IMR-90 (cell line): ENCODE measurements around the gene THOP1. TPM values are rescaled to one million over a fixed set of nuclear protein-coding genes. Genes with fewer than 3 reads are reported as not detected.

Experiments
- ATAC-seq: fragments of 200-7000 bp; cut with Tn5 transposase; 2 replicates; pipeline ENCODE4 v1.9.1; 2020; ENCODE audit warnings: low read depth, mild to moderate bottlenecking, moderate library complexity
- BruUV-seq: library from RNA; stranded (reverse); fragments of 400-500 nt; replicated peaks from 2 replicates; lab custom pipeline; 2021; lab: Mats Ljungman, UMichigan
- CTCF ChIA-PET: fragments of 300-600 bp; formaldehyde crosslinking; extraction: SDS; loops from one replicate; lab custom pipeline; 2021; ENCODE audit warnings: antibody characterized with exemption; lab: Yijun Ruan, JAX
- POLR2A ChIA-PET: fragments of 300-600 bp; sonication (Branson Sonifier 250); formaldehyde crosslinking; loops from one replicate; lab custom pipeline; 2022; ENCODE audit warnings: antibody characterized with exemption; ENCODE audit not compliant: unreplicated experiment; lab: Charles Lee
- DNase-seq: peaks from one replicate; pipeline ENCODE4 v3.0.0; 2013
- H2AFZ ChIP-seq: replicated peaks from 2 replicates; pipeline ENCODE3; 2013; ENCODE audit warnings: low read length, mild to moderate bottlenecking; ENCODE audit not compliant: poor library complexity
- H2AK5ac ChIP-seq: 2 replicates; pipeline ENCODE4 v1.6.1; 2013; ENCODE audit warnings: low read depth, low read length, inconsistent platforms
- H2AK9ac ChIP-seq: replicated peaks from 2 replicates; pipeline ENCODE3; 2013; ENCODE audit warnings: mild to moderate bottlenecking, low read depth, low read length, moderate library complexity; ENCODE audit not compliant: poor library complexity
- H2BK120ac ChIP-seq: 2 replicates; pipeline ENCODE4 v1.6.1; 2013; ENCODE audit warnings: low read depth, low read length, inconsistent platforms
- H2BK15ac ChIP-seq: 3 replicates; pipeline ENCODE4 v1.6.1; 2013; ENCODE audit warnings: low read depth, low read length, inconsistent platforms
- H2BK20ac ChIP-seq: 2 replicates; pipeline ENCODE4 v1.6.1; 2013; ENCODE audit warnings: low read depth, mild to moderate bottlenecking, inconsistent platforms, low read length, moderate library complexity
- H2BK5ac ChIP-seq: 2 replicates; pipeline ENCODE4 v1.6.1; 2013; ENCODE audit warnings: mild to moderate bottlenecking, low read depth, low read length, inconsistent platforms; ENCODE audit not compliant: poor library complexity, severe bottlenecking
- H3K14ac ChIP-seq: replicated peaks from 2 replicates; pipeline ENCODE4 v1.6.1; 2013; ENCODE audit warnings: low read depth, low read length, inconsistent platforms
- H3K18ac ChIP-seq: 2 replicates; pipeline ENCODE4 v1.6.1; 2013; ENCODE audit warnings: low read depth, low read length, control low read depth
- H3K23ac ChIP-seq: 2 replicates; pipeline ENCODE4 v1.6.1; 2013; ENCODE audit warnings: low read depth, low read length, inconsistent platforms
- H3K27ac ChIP-seq: 2 replicates; pipeline ENCODE4 v1.5.1; 2013; ENCODE audit warnings: mild to moderate bottlenecking, control low read depth, low read length; ENCODE audit not compliant: insufficient read depth
- H3K27me3 ChIP-seq: 2 replicates; pipeline ENCODE4 v1.6.1; 2013; ENCODE audit warnings: low read length; ENCODE audit not compliant: control insufficient read depth, insufficient read depth
- H3K36me3 ChIP-seq: 2 replicates; pipeline ENCODE4 v1.6.1; 2013; ENCODE audit warnings: low read length, mixed read lengths; ENCODE audit not compliant: control insufficient read depth, insufficient read depth
- H3K4ac ChIP-seq: 2 replicates; pipeline ENCODE4 v1.6.1; 2013; ENCODE audit warnings: low read depth, low read length, inconsistent platforms
- H3K4me1 ChIP-seq: 2 replicates; pipeline ENCODE4 v1.6.1; 2013; ENCODE audit warnings: low read length, mixed read lengths; ENCODE audit not compliant: control insufficient read depth, insufficient read depth
- H3K4me2 ChIP-seq: 2 replicates; pipeline ENCODE4 v1.6.1; 2013; ENCODE audit warnings: low read depth, mild to moderate bottlenecking, control low read depth, low read length, moderate library complexity
- H3K4me3 ChIP-seq: 2 replicates; pipeline ENCODE4 v1.5.1; 2013; ENCODE audit warnings: low read depth, mild to moderate bottlenecking, control low read depth, low read length, moderate library complexity; ENCODE audit not compliant: insufficient read depth
- H3K56ac ChIP-seq: 2 replicates; pipeline ENCODE4 v1.6.1; 2013; ENCODE audit warnings: low read length, inconsistent platforms; ENCODE audit not compliant: insufficient read depth; ENCODE audit errors: extremely low read depth
- H3K79me1 ChIP-seq, 2 experiments: 2 replicates each; pipeline ENCODE4 v1.6.1; 2013; ENCODE audit warnings: low read length in 2 of 2, inconsistent platforms in 1 of 2, low read depth in 1 of 2
- H3K9ac ChIP-seq: 2 replicates; pipeline ENCODE4 v1.6.1; 2013; ENCODE audit warnings: low read depth, low read length, control low read depth
- H3K9me1 ChIP-seq: 2 replicates; pipeline ENCODE4 v1.6.1; 2013; ENCODE audit warnings: low read length, inconsistent platforms; ENCODE audit not compliant: insufficient read depth
- H3K9me3 ChIP-seq: 2 replicates; pipeline ENCODE4 v1.6.1; 2013; ENCODE audit warnings: low read length; ENCODE audit not compliant: control insufficient read depth, insufficient read depth
- H4K20me1 ChIP-seq: 2 replicates; pipeline ENCODE4 v1.6.1; 2013; ENCODE audit warnings: low read length, inconsistent platforms; ENCODE audit not compliant: insufficient read depth
- H4K5ac ChIP-seq: 2 replicates; pipeline ENCODE4 v1.6.1; 2013; ENCODE audit warnings: mild to moderate bottlenecking, low read depth, low read length, control low read depth
- H4K8ac ChIP-seq, 2 experiments: 2 replicates each; pipeline ENCODE4 v1.6.1; 2013; ENCODE audit warnings: low read depth in 2 of 2, low read length in 2 of 2, control low read depth in 1 of 2, inconsistent platforms in 1 of 2
- H4K91ac ChIP-seq: 2 replicates; pipeline ENCODE4 v1.6.1; 2013; ENCODE audit warnings: low read depth, low read length, inconsistent platforms; ENCODE audit not compliant: insufficient read depth
- BHLHE40 ChIP-seq: fragments of 150-350 bp; IDR thresholded peaks from 2 replicates; pipeline ENCODE4 v1.6.1; 2016; ENCODE audit warnings: mild to moderate bottlenecking, low read depth, low read length
- CHD1 ChIP-seq: IDR thresholded peaks from 2 replicates; pipeline ENCODE4 v1.6.1; 2012; ENCODE audit warnings: low read depth, low read length, improper control_type of control experiment
- CTCF ChIP-seq: conservative IDR thresholded peaks from 2 replicates; pipeline ENCODE4 v1.5.1; 2012; ENCODE audit warnings: mild to moderate bottlenecking, low read depth, low read length, improper control_type of control experiment
- FOS ChIP-seq: fragments of 150-350 bp; IDR thresholded peaks from 2 replicates; pipeline ENCODE4 v1.6.1; 2016; ENCODE audit warnings: low read depth, low read length
- RAD21 ChIP-seq: IDR thresholded peaks from 2 replicates; pipeline ENCODE4 v1.6.1; 2012; ENCODE audit warnings: low read length, improper control_type of control experiment
- WGBS, 2 experiments: methylation state at CpG; one replicate each; pipeline versions ENCODE4 v1.1.5 to v1.1.7; 2013; ENCODE audit warnings: missing lambda C conversion rate in 2 of 2; ENCODE audit not compliant: insufficient read length in 1 of 2; ENCODE audit errors: extremely low coverage in 2 of 2; 5-methylcytosine and 5-hydroxymethylcytosine counted together
- dilution Hi-C: fragments of 300-500 bp; cut with HindIII; formaldehyde crosslinking; loops from one replicate; pipeline ENCODE4 v1.14.3; 2018; ENCODE audit warnings: low sequenced_read_pairs; ENCODE audit not compliant: unreplicated experiment
- in situ Hi-C: fragments of 300-500 bp; cut with MboI; formaldehyde crosslinking; loops from 3 replicates; pipeline ENCODE4 v1.14.3; 2019; ENCODE audit warnings: low sequenced_read_pairs, inconsistent platforms, mixed read lengths
- intact Hi-C: fragments of 100-400 bp; cut with micrococcal nuclease; formaldehyde crosslinking; loops from 2 replicates; pipeline ENCODE4 v1.10.0; 2022
- polyA plus RNA-seq, 3 experiments: library from polyadenylated mRNA; depleted of rRNA; stranded (reverse); fragments of >200 nt; gene quantifications; 2 replicates each; pipeline ENCODE4 v1.2.3, GENCODE V29; 2012; ENCODE audit warnings: low replicate concordance in 1 of 3
- total RNA-seq: library from RNA; depleted of rRNA; stranded (reverse); fragments of >200 nt; gene quantifications from 2 replicates; pipeline ENCODE4 v1.2.3, GENCODE V29; 2012

THOP1 gene
- total and polyA plus RNA-seq, 2 of the 4 experiments (the other 2 are of a cell fraction) = 57.5 to 91.9 TPM

- WGBS, 2 experiments = 72% methylated on average over 4 of the region's 8 CpGs; no CpG with 5 or more reads in 1 of the 2 experiments
- dilution Hi-C loops = no loop called here
Measured at GRCh38 chr19:2756477-2756876, 28.8 kb upstream of the THOP1 start.

More at GRCh38 chr19:2756477-2756876, 28.8 kb upstream of the THOP1 start:
- no peak overlapping the region for H2BK120ac ChIP-seq
- no peak for TF ChIP-seq FOS
- TF ChIP-seq BHLHE40 = no peak
- no peak for TF ChIP-seq CHD1
- no peak for TF ChIP-seq RAD21
- TF ChIP-seq CTCF = no peak
- no peaks in the 10 kb centered on the region for H3K4me1 ChIP-seq
- no peak overlapping the region for H4K5ac ChIP-seq
- DNase-seq = no peak
- ATAC-seq = no peak
- intact Hi-C loops (no loop called here), in situ Hi-C loops (no loop called here)
- H4K8ac ChIP-seq = no peak overlapping the region
- no peak overlapping the region for H3K27ac ChIP-seq
- no peak overlapping the region for H2AK5ac ChIP-seq
- H3K27me3 ChIP-seq = no peaks in the 10 kb centered on the region
- no peak overlapping the region for H2AK9ac ChIP-seq
- no peak overlapping the region for H3K4ac ChIP-seq
- peaks cover 0 to 13% of the 10 kb centered on the region in 2 experiments; a peak in 3 of 4 replicates for H3K79me1 ChIP-seq
- H3K4me3 ChIP-seq = no peak overlapping the region
- no peak overlapping the region for H3K18ac ChIP-seq
- H3K4me2 ChIP-seq = no peak overlapping the region
- no peak overlapping the region for H2BK15ac ChIP-seq
- H3K9me3 ChIP-seq = no peaks in the 10 kb centered on the region
- H3K9me1 ChIP-seq = no peaks in the 10 kb centered on the region; the same call in 1 of the 2 replicates
- no peaks in the 10 kb centered on the region; the same call in 1 of the 2 replicates for H4K20me1 ChIP-seq
- no peak overlapping the region for H3K9ac ChIP-seq
- CTCF ChIA-PET = no interaction called here
- no peak overlapping the region for H3K56ac ChIP-seq
- no peak overlapping the region for H2BK5ac ChIP-seq
- H2BK20ac ChIP-seq = no peak overlapping the region
- no peak overlapping the region for H3K14ac ChIP-seq
- H3K23ac ChIP-seq = no peak overlapping the region
- no peak overlapping the region for H2AFZ ChIP-seq
- H4K91ac ChIP-seq = no peak overlapping the region
- POLR2A ChIA-PET = no interaction called here
- BruUV-seq = no TSS peak
- peaks cover 60% of the 10 kb centered on the region for H3K36me3 ChIP-seq
